ENCODE measurements around the gene CEBPG. TPM values are rescaled to one million over a fixed set of nuclear protein-coding genes. Genes with fewer than 3 reads are reported as not detected.

The CEBPG gene
- total and polyA plus RNA-seq, 4 donors, result 21.5 to 29.7 (median 24.7) TPM

- H3K9ac ChIP-seq (ENCODE audit: insufficient read depth in 1 of 2, low read length in 2 of 2), result no peak overlapping the region
- DNase-seq (no peak), ATAC-seq (ENCODE audit: insufficient read depth, low FRiP score) (no peak)
- H3K4me1 ChIP-seq (ENCODE audit: control insufficient read depth in 5 of 5, insufficient read depth in 5 of 5, low read length in 5 of 5), result no peaks in the 10 kb centered on the region
- 85 to 91% methylated on average over 10 of the region's 10 CpGs for WGBS, 2 donors
- H3K36me3 ChIP-seq (ENCODE audit: control insufficient read depth in 4 of 4, insufficient read depth in 4 of 4, low read length in 4 of 4), result no peaks in the 10 kb centered on the region
- H3K27ac ChIP-seq (ENCODE audit: low read depth in 1 of 2, low read length in 1 of 2), result no peak overlapping the region
- H3K27me3 ChIP-seq (ENCODE audit: control insufficient read depth in 3 of 3, insufficient read depth in 3 of 3, low read length in 2 of 3), result peaks cover 0 to 3% (median 0%) of the 10 kb centered on the region in 3 donors
- no peaks in the 10 kb centered on the region for H3K9me3 ChIP-seq (ENCODE audit: control insufficient read depth in 4 of 4, insufficient read depth in 3 of 4, low read length in 3 of 4)
- TF ChIP-seq CTCF (IDR thresholded peaks at IDR 0.05; ENCODE audit: control extremely low read depth, extremely low read depth), result no peak
- no peak overlapping the region for H3K4me3 ChIP-seq
These were observed 26.2 kb upstream of the CEBPG start for GRCh38 chr19:33347300-33347699.

- WGBS, 2 donors, result 76 to 81% methylated on average over 12 of the region's 12 CpGs
- no peak for ATAC-seq (ENCODE audit: insufficient read depth, low FRiP score)
- Histone ChIP-seq H3K4me3 (no peak overlapping the region), H3K36me3 (ENCODE audit: control insufficient read depth in 4 of 4, insufficient read depth in 4 of 4, low read length in 4 of 4) (no peaks in the 10 kb centered on the region), H3K27ac (ENCODE audit: low read depth in 1 of 2, low read length in 1 of 2) (no peak overlapping the region), H3K4me1 (ENCODE audit: control insufficient read depth in 5 of 5, insufficient read depth in 5 of 5, low read length in 5 of 5) (no peaks in the 10 kb centered on the region), H3K27me3 (ENCODE audit: control insufficient read depth in 3 of 3, insufficient read depth in 3 of 3, low read length in 2 of 3) (peaks cover 0 to 3% (median 0%) of the 10 kb centered on the region in 3 donors), H3K9ac (ENCODE audit: insufficient read depth in 1 of 2, low read length in 2 of 2) (no peak overlapping the region), H3K9me3 (ENCODE audit: control insufficient read depth in 4 of 4, insufficient read depth in 3 of 4, low read length in 3 of 4) (no peaks in the 10 kb centered on the region)
- no peak for TF ChIP-seq CTCF (IDR thresholded peaks at IDR 0.05; ENCODE audit: control extremely low read depth, extremely low read depth)
- DNase-seq, result no peak
These were observed 25.1 kb upstream of the CEBPG start for GRCh38 chr19:33348301-33349010.

- no peak for TF ChIP-seq CTCF (IDR thresholded peaks at IDR 0.05; ENCODE audit: control extremely low read depth, extremely low read depth)
- no peaks in the 10 kb centered on the region for H3K36me3 ChIP-seq (ENCODE audit: control insufficient read depth in 4 of 4, insufficient read depth in 4 of 4, low read length in 4 of 4)
- no peaks in the 10 kb centered on the region for H3K4me1 ChIP-seq (ENCODE audit: control insufficient read depth in 5 of 5, insufficient read depth in 5 of 5, low read length in 5 of 5)
- H3K4me3 ChIP-seq, result no peak overlapping the region
- ATAC-seq (ENCODE audit: insufficient read depth, low FRiP score), result no peak
- peaks cover 0 to 3% (median 0%) of the 10 kb centered on the region in 3 donors for H3K27me3 ChIP-seq (ENCODE audit: control insufficient read depth in 3 of 3, insufficient read depth in 3 of 3, low read length in 2 of 3)
- 85 to 90% methylated on average over 12 of the region's 12 CpGs for WGBS, 2 donors
- H3K9ac ChIP-seq (ENCODE audit: insufficient read depth in 1 of 2, low read length in 2 of 2), result no peak overlapping the region
- H3K27ac ChIP-seq (ENCODE audit: low read depth in 1 of 2, low read length in 1 of 2), result no peak overlapping the region
- no peak for DNase-seq
- no peaks in the 10 kb centered on the region for H3K9me3 ChIP-seq (ENCODE audit: control insufficient read depth in 4 of 4, insufficient read depth in 3 of 4, low read length in 3 of 4)
These were observed 23.9 kb upstream of the CEBPG start for GRCh38 chr19:33349319-33350289.
